Stimulated activated CD8-positive, alpha-beta memory T cell treated with anti-CD3 and anti-CD28 coated beads, Interleukin-12 subunit alpha, Interleukin-12 subunit beta, amount 100 ng/mL, for 4 hours (primary cell): ENCODE measurements around the gene IFI30.

ENCODE experiments used
- DNase-seq: peaks from one replicate; pipeline ENCODE4 v3.0.0-alpha.2; 2020; ENCODE audit warnings: low read depth

The IFI30 gene

DNA sequence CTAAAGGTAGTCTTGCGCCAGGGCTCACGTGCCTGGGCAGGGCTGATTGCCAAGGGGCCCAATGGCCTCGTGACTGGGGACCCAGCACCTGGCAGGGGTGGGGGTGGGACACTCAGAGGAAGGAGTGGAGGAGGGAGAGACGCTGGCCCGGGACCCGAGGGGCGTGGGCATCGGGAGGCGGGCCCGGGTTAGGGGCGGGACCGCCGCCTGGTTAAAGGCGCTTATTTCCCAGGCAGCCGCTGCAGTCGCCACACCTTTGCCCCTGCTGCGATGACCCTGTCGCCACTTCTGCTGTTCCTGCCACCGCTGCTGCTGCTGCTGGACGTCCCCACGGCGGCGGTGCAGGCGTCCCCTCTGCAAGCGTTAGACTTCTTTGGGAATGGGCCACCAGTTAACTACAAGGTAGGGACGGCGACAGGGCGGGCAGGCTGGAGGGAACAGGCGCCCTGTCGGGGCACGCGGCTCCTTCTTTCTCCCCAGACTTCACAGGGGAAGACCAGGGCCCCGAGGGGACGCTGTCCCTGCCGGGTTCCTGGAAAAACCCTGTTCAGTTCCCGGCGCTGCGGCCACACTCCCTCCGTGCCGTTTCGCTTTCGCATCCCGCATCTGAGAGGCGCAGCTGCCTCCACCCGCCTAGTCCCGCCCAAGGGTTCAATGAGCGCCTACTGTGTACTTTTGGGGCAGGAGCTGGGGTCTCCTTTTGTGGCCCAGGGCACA, at the start of gene IFI30:
Gene IFI30 (plus strand): TSS at position 242 of the 717 bp plus-strand sequence. CDS start 29 bp downstream, at position 271.
- peak; percentile 50 for DNase-seq

DNA sequence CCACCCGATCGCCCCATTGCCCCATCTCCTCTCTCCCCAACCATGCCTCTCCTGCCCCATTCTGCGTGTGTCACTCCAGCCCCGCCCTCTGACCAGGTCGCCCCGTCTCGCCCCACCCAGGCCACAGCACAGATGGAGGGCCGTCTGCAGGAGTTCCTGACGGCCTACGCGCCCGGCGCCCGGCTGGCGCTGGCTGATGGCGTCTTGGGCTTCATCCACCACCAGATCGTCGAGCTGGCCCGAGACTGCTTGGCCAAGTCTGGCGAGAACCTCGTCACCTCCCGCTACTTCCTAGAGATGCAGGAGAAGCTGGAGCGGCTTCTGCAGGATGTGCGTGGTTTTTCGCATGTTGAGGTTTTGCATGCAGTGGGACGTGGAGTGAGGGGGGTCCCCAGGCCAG, 49.8 kb upstream of the IFI30 start:
- DNase-seq, result no peak

DNA sequence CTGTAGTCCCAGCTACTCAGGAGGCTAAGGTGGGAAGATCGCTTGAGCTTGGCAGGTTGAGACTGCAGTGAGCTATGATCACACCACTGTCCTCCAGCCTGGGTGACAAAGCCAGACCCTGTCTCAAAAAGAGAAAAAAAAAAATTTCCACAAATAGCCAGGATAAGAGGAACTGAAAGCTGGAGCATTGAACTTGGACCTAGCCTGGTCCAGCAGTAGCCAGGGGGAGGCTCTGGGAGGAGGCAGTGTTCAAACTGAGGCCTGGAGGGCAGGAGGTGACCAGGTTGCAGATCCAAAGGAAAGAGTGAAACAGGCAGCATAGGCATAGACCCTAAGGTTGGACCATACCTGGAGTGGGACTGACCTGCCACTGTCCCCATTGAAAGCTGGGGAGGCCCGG, 47.5 kb upstream of the IFI30 start:
- DNase-seq, result no peak

DNA sequence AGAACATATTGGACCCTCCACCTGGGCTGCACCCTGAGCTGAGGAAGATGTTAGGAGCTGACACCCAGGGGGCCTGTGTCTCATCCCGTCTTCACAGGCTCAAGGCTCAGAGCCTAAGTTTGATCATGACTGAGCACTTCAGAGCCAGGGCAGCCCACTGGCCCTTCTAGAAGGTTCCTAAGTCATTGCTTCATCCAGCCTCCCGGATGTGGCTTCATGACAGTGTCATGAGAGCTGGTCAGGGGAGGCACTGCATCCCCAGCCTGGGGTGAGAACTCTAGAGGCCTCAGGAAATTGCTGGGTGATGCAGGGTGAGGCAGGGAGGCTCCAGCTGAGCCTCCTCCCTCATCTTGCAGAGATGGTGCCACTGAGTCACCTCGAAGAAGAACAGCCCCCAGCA, 45.6 kb upstream of the IFI30 start:
- DNase-seq, result no peak

DNA sequence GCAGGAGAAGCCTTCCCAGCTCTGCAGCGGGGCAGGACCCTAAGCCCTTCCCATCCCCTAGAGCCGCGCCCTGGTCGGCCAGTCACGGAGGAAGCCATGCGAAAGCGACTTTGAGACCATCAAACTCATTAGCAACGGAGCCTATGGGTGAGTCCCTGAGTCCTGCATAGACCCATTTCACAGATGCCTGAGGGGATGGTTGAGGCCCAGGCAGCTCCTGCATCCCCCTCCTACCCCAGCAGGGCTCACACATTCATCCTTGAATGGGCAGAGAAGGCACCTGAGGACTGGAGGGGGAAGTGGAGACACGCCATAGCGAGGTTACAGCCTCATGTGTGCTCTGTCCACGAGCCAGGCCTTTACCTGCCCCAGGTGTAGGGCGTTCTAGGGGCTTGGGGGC, 44.8 kb upstream of the IFI30 start:
- no peak for DNase-seq

DNA sequence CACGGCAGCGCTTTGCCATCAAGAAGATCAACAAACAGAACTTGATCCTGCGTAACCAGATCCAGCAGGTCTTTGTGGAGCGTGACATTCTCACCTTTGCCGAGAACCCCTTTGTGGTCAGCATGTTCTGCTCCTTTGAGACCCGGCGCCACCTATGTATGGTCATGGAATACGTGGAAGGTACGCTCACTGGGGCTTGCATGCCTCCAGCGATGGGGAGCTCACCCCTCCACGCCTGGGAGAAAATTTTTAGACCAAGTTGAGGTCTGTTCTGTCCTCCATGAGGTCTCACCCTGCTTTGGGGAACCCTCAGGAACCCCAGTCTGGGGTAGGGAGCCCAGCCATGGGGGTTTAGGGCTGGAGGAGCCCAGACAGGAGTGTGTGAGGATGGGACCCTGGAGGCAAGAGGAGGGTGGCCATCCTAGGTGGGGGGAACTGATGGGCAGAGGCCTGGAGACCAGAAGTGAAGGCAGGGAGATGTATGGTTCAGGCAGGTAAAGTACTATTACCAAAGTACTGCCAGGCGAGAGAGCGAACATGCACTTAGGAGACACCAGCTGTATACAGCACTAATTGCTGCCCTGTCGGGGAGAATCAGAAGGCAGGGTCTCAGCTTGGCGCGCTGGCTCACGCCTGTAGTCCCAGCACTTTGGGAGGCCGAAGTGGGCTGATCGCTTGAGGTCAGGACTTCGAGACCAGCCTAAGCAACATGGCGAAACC, 42.9 kb upstream of the IFI30 start:
- DNase-seq, result no peak

DNA sequence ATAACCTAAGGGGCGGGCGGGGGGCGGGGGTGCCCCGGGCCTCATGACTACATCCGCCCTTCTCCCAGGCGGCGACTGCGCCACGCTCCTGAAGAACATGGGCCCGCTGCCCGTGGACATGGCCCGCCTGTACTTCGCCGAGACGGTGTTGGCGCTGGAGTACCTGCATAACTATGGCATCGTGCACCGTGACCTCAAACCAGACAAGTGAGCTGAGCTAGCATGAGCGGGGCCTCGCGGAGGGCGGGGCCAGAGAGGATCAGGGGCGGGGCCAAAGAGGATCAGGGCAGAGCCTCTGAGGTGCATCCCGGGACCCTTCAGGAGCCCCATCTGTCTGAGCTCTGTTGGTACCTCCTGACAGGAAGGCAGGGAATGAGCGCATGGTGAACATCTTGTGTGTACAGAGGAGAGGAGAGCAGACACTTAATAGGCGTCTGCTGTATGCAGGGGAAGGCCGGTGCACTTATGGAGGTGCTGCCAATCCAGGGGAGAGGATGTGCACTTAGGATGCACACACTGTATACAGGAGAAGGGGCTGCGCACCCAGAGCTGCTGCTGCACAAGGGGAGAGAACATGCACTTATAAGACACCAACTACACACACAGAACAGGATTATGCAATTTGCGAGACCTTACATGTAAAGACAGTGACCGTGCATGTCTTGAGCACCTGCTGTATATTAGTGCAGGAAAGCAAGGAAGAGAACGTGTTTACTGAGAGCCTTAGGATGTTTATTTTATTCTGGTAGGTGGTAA, 41.6 kb upstream of the IFI30 start:
- DNase-seq, result no peak

DNA sequence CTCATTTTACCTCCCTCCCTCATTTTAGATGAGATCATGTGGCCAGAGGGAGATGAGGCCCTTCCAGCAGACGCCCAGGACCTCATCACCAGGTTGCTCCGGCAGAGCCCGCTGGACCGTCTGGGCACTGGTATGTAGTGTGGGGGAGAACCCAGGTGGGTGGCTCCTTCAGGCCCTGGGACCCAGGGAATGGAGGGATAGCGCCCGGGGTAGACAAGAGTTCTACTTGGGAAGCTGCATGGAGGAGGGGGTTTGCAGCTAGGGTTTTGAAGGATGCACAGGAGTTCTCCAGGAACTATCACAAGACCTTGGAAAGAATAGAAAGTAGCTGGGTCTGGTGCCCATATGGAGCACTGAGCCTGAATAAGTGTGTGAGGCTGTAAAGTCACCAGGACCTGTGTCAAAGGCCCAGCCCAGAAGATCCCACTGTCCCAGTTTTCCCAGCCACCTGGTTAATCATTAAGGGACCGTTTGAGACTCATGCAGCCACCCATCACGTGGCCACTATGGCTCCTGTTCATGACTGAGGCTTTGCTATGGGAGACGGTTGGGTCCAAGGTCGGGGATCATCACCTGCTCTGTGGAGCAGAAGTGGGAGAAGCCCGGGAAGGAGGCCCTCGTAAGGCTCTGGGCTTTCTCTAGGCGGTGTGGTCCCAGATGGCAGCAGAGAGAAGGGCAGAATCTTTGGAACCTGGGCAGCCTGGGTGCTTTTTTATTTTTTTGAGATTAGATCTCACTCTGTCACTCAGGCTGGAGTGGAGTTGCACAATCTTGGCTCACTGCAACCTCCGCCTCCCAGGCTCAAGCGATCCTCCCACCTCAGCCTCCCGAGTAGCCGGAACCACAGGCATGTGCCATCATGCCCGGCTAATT, 37.7 kb upstream of the IFI30 start:
- DNase-seq, result no peak

DNA sequence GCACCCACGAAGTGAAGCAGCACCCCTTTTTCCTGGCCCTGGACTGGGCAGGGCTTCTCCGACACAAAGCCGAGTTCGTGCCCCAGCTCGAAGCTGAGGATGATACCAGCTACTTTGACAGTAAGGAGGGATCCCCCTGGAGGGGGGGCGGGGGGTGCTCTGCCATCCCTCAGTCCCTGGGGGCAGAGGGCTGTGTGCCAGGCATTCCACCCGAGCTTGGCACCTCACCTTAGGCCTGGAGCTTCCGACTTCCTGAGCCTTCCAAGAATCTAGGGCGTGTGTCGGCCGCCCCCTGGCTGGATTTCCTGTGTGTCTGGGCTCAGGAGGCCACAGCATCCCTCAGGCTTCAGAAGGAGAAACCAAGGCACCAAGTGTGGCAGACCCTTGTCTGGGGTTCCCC, 36.4 kb upstream of the IFI30 start:
- DNase-seq, result no peak

DNA sequence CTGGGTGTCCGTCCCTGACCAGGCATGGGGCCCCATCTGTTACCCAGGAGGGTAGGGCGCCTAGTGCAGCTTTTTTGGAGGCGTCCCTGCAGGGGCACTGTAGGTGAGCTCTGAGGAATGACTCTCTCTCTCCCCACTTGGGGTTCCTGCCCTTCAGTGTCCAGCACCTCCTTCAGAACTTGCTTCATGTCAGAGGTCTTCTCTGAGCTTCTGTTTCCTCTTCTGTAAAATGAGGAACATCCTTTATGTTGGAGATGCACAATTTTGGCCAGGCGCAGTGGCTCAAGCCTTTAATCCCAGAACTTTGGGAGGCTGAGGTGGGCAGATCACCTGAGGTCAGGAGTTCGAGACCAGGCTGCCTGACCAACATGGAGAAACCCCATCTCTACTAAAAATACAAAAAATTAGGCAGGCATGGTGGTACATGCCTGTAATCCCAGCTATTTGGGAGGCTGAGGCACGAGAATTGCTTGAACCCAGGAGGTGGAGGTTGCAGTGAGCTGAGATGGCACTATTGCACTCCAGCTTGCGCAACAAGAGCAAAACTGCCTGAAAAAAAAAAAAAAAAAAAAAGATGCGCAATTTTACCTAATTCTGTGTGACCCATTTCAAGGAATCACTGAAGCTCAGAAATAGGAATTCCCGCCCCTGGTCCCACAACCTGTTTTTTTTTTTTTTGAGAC, 35.8 kb upstream of the IFI30 start:
- DNase-seq, result no peak

DNA sequence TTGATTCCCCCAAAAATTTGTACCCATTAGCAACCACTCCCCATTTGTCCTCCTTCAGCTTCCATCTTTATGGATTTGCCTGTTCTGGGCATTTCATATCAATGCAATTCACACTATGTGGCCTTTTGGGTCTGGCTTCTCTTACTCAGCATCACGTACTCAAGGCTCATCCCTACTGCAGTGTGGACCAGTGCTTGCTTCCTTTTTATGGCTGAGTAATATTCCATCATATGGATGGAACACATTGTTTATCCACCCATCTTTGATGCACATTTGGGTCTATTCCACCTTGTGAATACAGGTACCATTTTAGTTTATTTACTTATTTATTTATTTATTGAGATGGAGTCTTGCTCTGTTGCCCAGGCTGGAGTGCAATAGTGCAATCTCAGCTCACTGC, 33.1 kb upstream of the IFI30 start:
- DNase-seq, result no peak

DNA sequence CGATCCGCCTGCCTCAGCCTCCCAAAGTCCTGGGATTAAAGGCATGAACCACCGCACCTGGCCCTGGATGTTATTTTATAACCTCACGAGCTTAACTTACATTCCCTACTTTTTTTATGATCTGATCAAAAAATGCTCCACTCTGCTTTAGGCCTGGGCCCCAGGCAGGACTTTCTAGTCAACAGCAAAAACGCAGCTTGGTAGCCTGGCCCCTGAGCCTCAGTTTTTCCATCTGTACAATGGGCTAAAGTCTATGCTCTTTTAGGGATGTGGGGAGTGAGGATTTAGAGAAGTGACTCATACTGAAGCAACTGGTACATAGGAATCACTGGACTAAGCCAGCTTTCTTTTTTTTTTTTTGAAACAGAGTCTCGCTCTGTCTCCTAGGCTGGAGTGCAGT, 32.6 kb upstream of the IFI30 start:
- no peak for DNase-seq

DNA sequence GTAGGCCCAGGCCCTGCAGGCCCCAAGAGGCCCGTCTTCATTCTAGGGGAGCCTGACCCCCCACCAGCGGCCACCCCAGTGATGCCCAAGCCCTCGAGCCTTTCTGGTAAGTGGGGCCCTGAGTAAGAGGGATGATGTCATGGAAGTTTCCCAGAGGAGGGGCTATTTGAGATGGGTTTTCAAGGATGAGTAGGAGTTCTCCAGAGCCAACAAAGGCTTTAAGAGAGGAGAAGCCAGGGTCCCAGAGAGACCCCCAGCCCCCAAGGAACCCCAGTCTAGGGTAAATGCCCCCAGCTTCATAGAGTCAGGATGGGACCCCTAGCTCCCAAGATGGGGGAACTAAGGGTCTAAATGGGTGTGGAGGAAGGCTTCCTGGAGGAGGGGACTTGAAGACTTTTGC, 29.7 kb upstream of the IFI30 start:
- DNase-seq, result no peak

DNA sequence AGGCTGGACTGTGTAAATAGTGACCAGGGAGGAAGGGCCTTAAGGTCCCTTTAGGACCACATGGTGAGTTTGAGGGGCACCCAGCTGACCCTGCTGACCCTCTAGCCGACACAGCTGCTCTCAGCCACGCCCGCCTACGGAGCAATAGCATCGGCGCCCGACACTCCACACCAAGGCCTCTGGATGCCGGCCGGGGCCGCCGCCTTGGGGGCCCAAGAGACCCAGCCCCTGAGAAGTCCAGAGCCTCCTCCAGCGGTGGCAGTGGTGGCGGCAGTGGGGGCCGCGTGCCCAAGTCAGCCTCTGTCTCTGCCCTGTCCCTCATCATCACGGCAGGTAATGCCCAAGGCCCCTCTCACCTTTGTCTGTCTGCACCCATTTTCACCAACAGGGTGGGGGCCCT, 29.3 kb upstream of the IFI30 start:
- DNase-seq, result no peak

DNA sequence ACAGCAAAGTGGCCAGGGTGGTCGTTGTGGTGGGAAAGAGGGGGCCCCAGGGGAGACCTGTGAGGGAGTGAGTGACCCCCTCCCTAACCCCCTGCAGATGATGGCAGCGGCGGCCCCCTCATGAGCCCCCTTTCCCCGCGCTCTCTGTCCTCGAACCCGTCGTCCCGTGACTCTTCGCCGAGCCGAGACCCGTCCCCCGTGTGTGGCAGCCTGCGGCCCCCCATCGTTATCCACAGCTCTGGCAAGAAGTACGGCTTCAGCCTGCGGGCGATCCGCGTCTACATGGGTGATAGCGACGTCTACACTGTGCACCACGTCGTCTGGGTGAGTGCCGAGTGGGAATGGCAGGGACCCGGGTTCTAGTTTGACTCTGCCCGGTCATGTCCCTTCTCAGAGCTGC, 28.7 kb upstream of the IFI30 start:
- DNase-seq, result no peak

DNA sequence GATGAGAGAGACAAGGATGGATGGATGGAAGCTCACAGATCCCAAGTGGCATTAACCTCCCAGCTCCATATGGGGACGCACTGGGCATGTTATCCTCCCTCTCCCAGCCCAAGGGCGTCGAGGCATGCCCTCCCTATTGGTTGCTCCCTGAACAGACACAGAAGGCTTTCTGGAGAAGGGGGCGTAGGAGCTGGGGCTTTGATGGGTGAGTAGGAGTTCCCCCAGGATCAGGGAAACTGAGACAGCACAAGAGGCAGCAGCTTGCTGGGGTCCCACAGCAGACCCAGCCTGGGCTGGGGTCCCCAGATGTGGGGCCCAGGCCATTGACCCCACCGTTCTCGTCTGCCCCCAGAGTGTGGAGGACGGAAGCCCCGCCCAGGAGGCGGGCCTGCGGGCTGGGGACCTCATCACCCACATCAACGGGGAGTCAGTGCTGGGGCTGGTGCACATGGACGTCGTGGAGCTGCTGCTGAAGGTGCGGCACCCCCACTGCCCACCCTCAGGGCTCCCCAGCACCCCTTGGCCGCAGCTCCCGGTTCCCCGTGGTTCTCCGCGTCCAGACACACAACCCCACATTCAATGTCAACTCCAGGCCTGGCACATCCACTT, 28.1 kb upstream of the IFI30 start:
- no peak for DNase-seq

DNA sequence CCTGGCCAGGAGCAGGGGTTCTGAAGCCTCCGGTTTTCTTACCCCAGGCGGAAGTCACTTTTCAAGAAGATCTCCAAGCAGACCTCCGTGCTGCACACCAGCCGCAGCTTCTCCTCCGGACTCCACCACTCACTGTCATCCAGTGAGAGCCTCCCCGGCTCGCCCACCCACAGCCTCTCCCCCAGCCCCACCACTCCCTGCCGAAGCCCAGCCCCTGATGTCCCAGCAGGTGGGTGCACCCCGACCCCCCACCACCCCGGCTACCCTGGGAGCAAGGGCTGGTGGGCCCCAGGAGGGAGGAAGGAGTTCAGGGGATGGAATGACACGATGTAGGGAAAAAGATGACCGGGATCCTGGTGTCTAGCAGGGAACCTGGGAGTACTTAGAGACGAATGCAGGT, 26.2 kb upstream of the IFI30 start:
- no peak for DNase-seq

DNA sequence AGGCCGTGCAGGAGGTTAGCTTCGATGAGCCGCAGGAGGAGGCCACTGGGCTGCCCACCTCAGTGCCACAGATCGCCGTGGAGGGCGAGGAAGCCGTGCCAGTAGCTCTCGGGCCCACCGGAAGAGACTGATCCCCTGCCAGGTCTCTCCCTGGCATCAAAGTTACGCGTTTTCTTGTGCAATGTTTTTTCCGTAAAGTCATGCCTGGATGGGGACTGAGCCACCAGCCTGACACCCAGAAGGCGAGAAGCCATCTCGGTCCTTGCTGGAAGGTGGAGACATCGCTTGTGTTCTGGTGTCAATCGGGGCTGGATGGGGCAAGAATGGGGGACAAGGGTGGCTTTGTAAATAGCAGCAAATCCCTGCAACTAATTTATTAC, 24.0 kb upstream of the IFI30 start:
- DNase-seq, result no peak

DNA sequence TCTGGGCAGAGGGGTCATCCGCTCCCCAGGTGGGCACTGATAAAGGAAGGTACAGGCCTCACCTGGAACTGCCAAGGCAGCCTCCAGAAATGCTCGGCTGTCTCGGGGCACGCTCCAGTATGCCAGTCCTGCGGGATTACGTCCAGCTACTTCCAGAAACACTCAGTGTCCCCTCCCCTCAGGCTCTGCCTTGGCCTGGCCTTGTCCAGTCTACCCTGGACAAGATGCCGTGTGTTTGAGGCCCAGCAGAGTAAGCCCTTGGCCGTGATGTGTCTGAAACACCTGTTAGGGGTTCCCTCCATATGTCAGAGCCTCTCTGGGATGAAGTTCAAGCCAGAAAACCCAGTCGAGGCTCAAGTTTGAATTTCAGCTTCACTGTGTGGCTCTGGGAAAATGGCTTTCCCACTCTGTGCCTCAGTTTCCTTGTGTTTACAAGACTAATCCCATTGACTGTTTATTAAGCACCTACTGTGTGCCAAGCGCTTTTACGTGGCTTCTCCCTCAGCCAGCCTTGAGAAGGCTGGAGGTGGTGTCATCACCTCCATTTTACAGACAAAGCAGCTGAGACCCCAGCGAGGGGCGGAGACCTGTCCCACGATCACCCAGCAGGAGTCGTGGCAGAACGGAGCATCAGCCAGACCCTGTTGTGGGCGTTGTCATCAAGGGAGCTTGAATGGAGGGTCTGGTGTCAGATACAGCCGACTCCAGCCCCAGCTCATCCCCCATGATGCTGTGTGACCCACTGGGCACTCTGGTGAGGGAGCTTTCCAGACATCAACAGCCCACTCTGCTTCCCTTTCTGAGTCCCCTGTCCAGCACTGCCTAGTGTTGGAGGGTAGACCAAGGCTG, 22.6 kb upstream of the IFI30 start:
- DNase-seq, result no peak

DNA sequence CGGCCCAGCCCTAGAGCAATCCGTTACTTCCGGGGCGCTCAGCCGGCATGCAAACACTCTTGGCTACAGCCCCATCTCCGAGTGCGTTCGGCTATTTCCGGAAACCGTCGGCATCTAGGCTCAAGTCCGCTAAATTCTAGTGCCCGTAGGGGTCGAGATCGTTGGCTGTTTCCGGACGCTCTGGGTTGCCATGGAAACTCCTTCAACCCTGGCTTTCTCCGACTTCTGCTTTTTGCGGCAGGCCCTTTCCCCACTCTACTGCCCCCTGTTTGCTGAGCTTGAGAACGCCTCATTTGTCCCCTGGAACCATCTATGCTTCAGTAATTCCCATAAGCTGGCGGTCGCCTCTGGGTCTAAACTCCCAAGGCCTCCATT, 21.2 kb upstream of the IFI30 start:
- DNase-seq, result peak; percentile 88
